Adrenal gland (tissue), 12 donors: ENCODE data around the gene GIGYF1. TPM values are rescaled to one million over a fixed set of nuclear protein-coding genes. Genes with fewer than 3 reads are reported as not detected.

ENCODE experiments used
- DNase-seq, 7 donors: peaks; one replicate each; pipeline ENCODE4 v3.0.0-alpha.2; 2019 to 2020
- H3K27ac ChIP-seq, 5 donors: fragments of 200-600 bp; sonication (generic) in 4 of 5; 1 replicate in 3 of 5; 2 replicates in 2 of 5; pipeline versions ENCODE4 v1.5.1 to v1.8.0; 2016 to 2020; ENCODE audit warnings: mild to moderate bottlenecking in 1 of 5
- H3K27me3 ChIP-seq: fragments of 200-600 bp; 2 replicates; pipeline ENCODE4 v1.8.0; 2021
- H3K36me3 ChIP-seq, 2 donors: fragments of 200-600 bp; replicated peaks in 1 of 2; 1 replicate in 1 of 2; 2 replicates in 1 of 2; pipeline versions ENCODE4 v1.5.1 to v1.8.0; 2018 to 2022
- H3K4me1 ChIP-seq, 2 donors: fragments of 200-600 bp; replicated peaks in 1 of 2; 1 replicate in 1 of 2; 2 replicates in 1 of 2; pipeline versions ENCODE4 v1.5.1 to v1.8.0; 2018 to 2021
- H3K4me3 ChIP-seq, 4 donors: fragments of 200-600 bp; sonication (generic) in 3 of 4; one replicate each; pipeline ENCODE4 v1.5.1; 2016 to 2018
- H3K9me3 ChIP-seq, 3 donors: fragments of 200-600 bp; sonication (generic) in 1 of 3; replicated peaks in 1 of 3; 1 replicate in 2 of 3; 2 replicates in 1 of 3; pipeline versions ENCODE4 v1.5.1 to v1.8.0; 2016 to 2021
- POLR2A ChIP-seq, 2 donors: fragments of 450-650 bp; IDR thresholded peaks; one replicate each; pipeline ENCODE4 v1.6.1; 2017; ENCODE audit warnings: antibody characterized with exemption in 2 of 2, mild to moderate bottlenecking in 2 of 2, moderate library complexity in 1 of 2
- WGBS, 4 donors: extraction: QIAGEN DNeasy Blood & Tissue Kit in 2 of 4; methylation state at CpG; one replicate each; pipeline versions ENCODE4 v1.1.5 to v1.1.7; 2013 to 2017; 5-methylcytosine and 5-hydroxymethylcytosine counted together
- intact Hi-C, 2 donors: fragments of 100-400 bp; cut with DNase I; formaldehyde crosslinking; loops; one replicate each; pipeline versions ENCODE4 v1.14.1 to v1.15.0; 2022 to 2023
- polyA plus RNA-seq, 3 donors: library from polyadenylated mRNA; stranded (reverse); fragments of 200-250 nt in 2 of 3; fragments of 350-450 nt in 1 of 3; fragmentation: Illumina TruSeq in 1 of 3; extraction: RNeasy Lipid Tissue Mini Kit (QIAGEN cat#74804) in 1 of 3; gene quantifications; one replicate each; pipeline ENCODE4 v1.2.3, GENCODE V29; 2013 to 2014
- total RNA-seq, 9 donors: library from RNA; depleted of rRNA in 4 of 9; stranded (reverse); fragments of >200 nt in 4 of 9; fragments of 120-200 nt in 1 of 9; fragmentation: NEBNext Ultra II Directional in 1 of 9; extraction: Animal tissue kit (Norgen Biotek cat#: 25700) in 1 of 9; gene quantifications; one replicate each; pipeline versions ENCODE4 v1.1.0 to v1.2.4, GENCODE V29; 2013 to 2023
- TF ChIP-seq, protein P1 (sequence below), 6 experiments: fragments of 450-650 bp in 4 of 6; fragments of 200-600 bp in 2 of 6; sonication (generic) in 1 of 6; IDR thresholded peaks; 1 replicate in 5 of 6; 2 replicates in 1 of 6; pipeline versions ENCODE4 v1.5.1 to v1.8.0; 2016 to 2021; ENCODE audit warnings: antibody characterized with exemption in 6 of 6, mild to moderate bottlenecking in 2 of 6, moderate library complexity in 1 of 6
- donor health status: healthy with polysubstance abuse.
- donor health status: Bipolar disorder and iron deficiency.
- donor health status: DM: yes; HTN: yes; CAD: no.
- donor health status: DM: no; HTN: no; CAD: no.
- donor health status: DM: no; HTN: no; CAD: no.
- donor health status: DM: yes; HTN: yes; CAD: no.

Gene GIGYF1
- total and polyA plus RNA-seq, 12 donors, result 5.4 to 167 (median 25.9) TPM

DNA sequence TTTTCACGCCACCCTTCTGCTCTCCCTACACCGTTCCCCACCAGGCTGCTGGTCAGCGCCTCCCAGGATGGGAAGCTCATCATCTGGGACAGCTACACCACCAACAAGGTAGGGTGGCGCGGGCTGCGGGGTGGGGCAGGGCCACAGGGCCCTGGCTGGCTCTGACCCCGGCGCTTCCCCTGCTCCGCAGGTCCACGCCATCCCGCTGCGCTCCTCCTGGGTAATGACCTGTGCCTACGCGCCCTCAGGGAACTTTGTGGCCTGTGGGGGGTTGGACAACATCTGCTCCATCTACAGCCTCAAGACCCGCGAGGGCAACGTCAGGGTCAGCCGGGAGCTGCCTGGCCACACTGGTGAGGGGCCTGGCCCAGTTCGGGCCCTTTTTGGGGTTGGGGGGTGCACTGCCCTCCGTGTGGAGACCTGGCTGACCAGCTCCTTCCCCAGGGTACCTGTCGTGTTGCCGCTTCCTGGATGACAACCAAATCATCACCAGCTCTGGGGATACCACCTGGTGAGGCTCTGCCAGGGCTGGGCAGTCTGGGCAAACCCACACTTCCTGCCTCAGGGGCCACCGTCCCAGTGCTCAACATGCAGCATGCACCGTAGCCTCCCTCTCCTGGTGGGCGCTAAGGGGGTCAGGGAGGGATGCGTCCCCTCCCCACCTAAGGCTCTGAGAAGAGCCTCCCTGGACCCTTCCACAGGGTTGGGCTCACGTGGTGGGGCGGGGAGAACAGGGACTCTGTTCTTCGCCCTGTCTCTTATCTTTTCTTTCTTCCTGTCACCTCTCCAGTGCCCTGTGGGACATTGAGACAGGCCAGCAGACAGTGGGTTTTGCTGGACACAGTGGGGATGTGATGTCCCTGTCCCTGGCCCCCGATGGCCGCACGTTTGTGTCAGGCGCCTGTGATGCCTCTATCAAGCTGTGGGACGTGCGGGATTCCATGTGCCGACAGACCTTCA, 16.5 kb downstream of the GIGYF1 start:
- intact Hi-C loops, result loop anchor here in 1 of 2 donors (5.0 kb wide), 1 partner anchor 95 kb away; no protein-coding TSS in a partner anchor
- H3K36me3 ChIP-seq, result peaks cover 0 to 53% of the 10 kb centered on the region in 2 donors
- peaks cover 10 to 35% of the 10 kb centered on the region in 2 donors for H3K4me1 ChIP-seq
- no peaks in the 10 kb centered on the region for H3K9me3 ChIP-seq
- DNase-seq, result peak in 5 of 7 donors; percentile 25 to 58 (median 30)
- peak overlapping the region in 1 of 5 donors; percentile 20 for H3K27ac ChIP-seq
- WGBS, 4 donors, result 87 to 89% (median 87%) methylated on average over 25 to 36 of the region's 36 CpGs
- no peaks in the 10 kb centered on the region for H3K27me3 ChIP-seq
- H3K4me3 ChIP-seq, result no peak overlapping the region
- TF ChIP-seq POLR2A (IDR thresholded peaks at IDR 0.05), result no peak
- TF ChIP-seq, protein P1, sequence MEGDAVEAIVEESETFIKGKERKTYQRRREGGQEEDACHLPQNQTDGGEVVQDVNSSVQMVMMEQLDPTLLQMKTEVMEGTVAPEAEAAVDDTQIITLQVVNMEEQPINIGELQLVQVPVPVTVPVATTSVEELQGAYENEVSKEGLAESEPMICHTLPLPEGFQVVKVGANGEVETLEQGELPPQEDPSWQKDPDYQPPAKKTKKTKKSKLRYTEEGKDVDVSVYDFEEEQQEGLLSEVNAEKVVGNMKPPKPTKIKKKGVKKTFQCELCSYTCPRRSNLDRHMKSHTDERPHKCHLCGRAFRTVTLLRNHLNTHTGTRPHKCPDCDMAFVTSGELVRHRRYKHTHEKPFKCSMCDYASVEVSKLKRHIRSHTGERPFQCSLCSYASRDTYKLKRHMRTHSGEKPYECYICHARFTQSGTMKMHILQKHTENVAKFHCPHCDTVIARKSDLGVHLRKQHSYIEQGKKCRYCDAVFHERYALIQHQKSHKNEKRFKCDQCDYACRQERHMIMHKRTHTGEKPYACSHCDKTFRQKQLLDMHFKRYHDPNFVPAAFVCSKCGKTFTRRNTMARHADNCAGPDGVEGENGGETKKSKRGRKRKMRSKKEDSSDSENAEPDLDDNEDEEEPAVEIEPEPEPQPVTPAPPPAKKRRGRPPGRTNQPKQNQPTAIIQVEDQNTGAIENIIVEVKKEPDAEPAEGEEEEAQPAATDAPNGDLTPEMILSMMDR (IDR thresholded peaks at IDR 0.05), result no peak

DNA sequence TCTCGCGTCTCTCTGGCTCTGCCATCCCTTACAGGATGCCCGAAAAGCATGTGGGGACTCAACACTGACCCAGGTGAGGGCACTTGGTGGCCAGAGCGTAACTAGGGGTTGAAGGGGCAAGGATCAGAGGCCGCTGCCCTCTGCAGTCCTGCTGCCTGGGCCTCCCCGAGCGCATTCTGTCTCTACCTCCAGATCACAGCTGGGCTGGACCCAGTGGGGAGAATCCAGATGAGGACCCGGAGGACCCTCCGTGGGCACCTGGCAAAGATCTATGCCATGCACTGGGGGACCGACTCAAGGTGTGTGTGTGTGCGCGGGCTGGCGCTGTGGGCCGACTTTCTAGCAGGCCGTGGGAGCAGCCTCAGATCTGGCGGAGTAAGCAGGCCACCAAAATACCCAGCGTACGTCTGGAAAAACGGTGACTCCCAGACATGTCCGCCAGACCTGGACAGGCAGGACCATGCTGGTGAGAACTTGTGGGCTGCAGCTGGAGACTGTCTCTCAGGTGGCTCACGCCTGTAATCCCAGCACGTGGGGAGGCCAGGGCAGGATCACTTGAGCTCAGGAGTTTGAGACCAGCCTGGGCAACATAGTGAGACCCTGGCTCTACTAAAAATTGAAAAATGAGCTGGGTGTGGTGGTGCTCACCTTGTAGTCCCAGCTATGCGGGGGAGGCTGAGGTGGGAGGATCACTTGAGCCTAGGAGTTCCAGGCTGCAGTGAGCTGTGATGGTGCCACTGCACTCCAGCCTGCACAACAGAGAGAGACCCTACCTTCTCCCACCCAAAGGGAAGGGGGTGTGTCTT, 17.3 kb downstream of the GIGYF1 start:
- H3K4me1 ChIP-seq, result peaks cover 10 to 31% of the 10 kb centered on the region in 2 donors
- WGBS, 4 donors, result 72 to 78% (median 75%) methylated on average over 18 to 23 of the region's 23 CpGs
- intact Hi-C loops, result loop anchor here in 1 of 2 donors (5.0 kb wide), 1 partner anchor 94 kb away; no protein-coding TSS in a partner anchor
- TF ChIP-seq, protein P1 (IDR thresholded peaks at IDR 0.05), result no peak
- no peak for TF ChIP-seq POLR2A (IDR thresholded peaks at IDR 0.05)
- H3K27me3 ChIP-seq, result no peaks in the 10 kb centered on the region
- peak overlapping the region; percentile 48 to 99 (median 96) for H3K27ac ChIP-seq
- peak overlapping the region in 1 of 4 donors; percentile 83 for H3K4me3 ChIP-seq
- peak in 5 of 7 donors; percentile 11 to 65 (median 35) for DNase-seq
- peaks cover 0 to 45% of the 10 kb centered on the region in 2 donors for H3K36me3 ChIP-seq
- H3K9me3 ChIP-seq, result no peaks in the 10 kb centered on the region

DNA sequence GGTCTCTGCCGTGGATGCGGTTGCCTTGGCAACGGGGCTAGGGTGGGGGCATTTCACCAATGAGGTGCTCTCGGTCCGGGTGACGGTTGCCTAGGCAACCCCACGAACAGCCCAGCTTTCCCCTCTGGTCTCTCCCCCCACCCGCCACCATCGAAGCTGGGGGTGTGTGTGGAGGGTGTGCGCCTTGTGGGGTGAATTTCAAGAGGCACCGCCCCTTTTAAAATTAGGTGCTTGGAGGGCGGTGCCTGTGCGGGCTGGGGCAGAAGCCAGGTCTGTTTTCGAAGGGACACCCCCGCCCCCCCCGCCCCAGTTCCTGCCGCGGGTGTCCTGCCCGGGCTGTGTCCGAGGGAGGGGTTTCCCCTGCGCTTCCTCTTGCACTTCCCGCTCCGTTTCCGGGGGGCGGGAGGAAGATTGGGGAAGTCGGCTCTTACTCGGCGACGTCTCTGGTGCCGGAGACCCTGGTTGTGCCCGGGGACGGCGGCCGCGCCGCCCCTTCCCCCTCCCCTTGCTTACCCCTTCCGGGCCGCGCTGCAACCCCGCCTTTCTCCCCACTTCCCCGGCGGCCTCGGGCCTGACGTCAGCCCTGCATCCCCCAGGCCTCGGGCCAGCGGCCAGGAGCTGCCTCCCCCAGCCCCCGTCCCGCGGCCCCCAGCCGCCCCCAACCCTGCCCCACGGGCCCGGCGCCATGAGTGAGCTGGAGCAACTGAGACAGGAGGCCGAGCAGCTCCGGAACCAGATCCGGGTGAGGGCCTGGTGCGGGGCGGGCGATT, 18.3 kb downstream of the GIGYF1 start:
- intact Hi-C loops, result loop anchor here in 1 of 2 donors (5.0 kb wide), 1 partner anchor 93 kb away; no protein-coding TSS in a partner anchor
- no peaks in the 10 kb centered on the region for H3K27me3 ChIP-seq
- TF ChIP-seq, protein P1 (IDR thresholded peaks at IDR 0.05), result no peak
- no peak for TF ChIP-seq POLR2A (IDR thresholded peaks at IDR 0.05)
- peak; percentile 81 to 93 (median 88) for DNase-seq
- H3K27ac ChIP-seq, result peak overlapping the region; percentile 48 to 99 (median 96)
- H3K4me3 ChIP-seq, result peak overlapping the region in 2 of 4 donors; percentile 83 to 92
- 0 to 4% (median 1%) methylated on average over 4 to 59 of the region's 59 CpGs for WGBS, 4 donors
- H3K36me3 ChIP-seq, result peaks cover 0 to 38% of the 10 kb centered on the region in 2 donors
- H3K9me3 ChIP-seq, result no peaks in the 10 kb centered on the region
- peaks cover 10 to 30% of the 10 kb centered on the region in 2 donors for H3K4me1 ChIP-seq
